Endothelial cell (in vitro differentiated cells): ENCODE measurements around the gene RAPSN. TPM values are rescaled to one million over a fixed set of nuclear protein-coding genes. Genes with fewer than 3 reads are reported as not detected.
A peak's percentile ranks its signal among the peaks of the same experiment; 100 is the strongest.

Experiments used
- DNase-seq: peaks from one replicate; pipeline ENCODE4 v3.0.0; 2021; ENCODE audit warnings: low spot score
- H3K27ac Mint-ChIP-seq: one replicate; pipeline ENCODE4 v1.8.0; 2021; ENCODE audit warnings: mixed read lengths, inconsistent platforms; ENCODE audit not compliant: unreplicated experiment
- H3K27me3 Mint-ChIP-seq: one replicate; pipeline ENCODE4 v1.8.0; 2021; ENCODE audit warnings: mild to moderate bottlenecking, moderate library complexity, mixed read lengths, inconsistent platforms; ENCODE audit not compliant: unreplicated experiment
- H3K36me3 Mint-ChIP-seq: one replicate; pipeline ENCODE4 v1.8.0; 2021; ENCODE audit warnings: mild to moderate bottlenecking, low read depth, mixed read lengths, inconsistent platforms; ENCODE audit not compliant: unreplicated experiment
- H3K4me1 Mint-ChIP-seq: one replicate; pipeline ENCODE4 v1.8.0; 2021; ENCODE audit warnings: mild to moderate bottlenecking, mixed read lengths, inconsistent platforms; ENCODE audit not compliant: unreplicated experiment
- H3K4me3 Mint-ChIP-seq: one replicate; pipeline ENCODE4 v1.8.0; 2021; ENCODE audit warnings: mild to moderate bottlenecking, mixed read lengths, inconsistent platforms; ENCODE audit not compliant: unreplicated experiment
- H3K9me3 Mint-ChIP-seq: one replicate; pipeline ENCODE4 v1.8.0; 2021; ENCODE audit warnings: mixed read lengths, inconsistent platforms; ENCODE audit not compliant: unreplicated experiment
- CTCF ChIP-seq: fragments of 200-600 bp; sonication (generic); IDR thresholded peaks from one replicate; pipeline ENCODE4 v1.5.0; 2021; ENCODE audit warnings: antibody characterized with exemption; ENCODE audit not compliant: unreplicated experiment
- total RNA-seq: library from RNA; stranded (reverse); fragmentation: NEBNext Ultra II Directional; extraction: Animal tissue kit (Norgen Biotek cat#: 25700); gene quantifications from one replicate; pipeline ENCODE4 v1.2.1, GENCODE V29; 2021; ENCODE audit not compliant: unreplicated experiment

The RAPSN gene
- total RNA-seq, 1 donor from 2014 or later: 0.95 TPM

DNA sequence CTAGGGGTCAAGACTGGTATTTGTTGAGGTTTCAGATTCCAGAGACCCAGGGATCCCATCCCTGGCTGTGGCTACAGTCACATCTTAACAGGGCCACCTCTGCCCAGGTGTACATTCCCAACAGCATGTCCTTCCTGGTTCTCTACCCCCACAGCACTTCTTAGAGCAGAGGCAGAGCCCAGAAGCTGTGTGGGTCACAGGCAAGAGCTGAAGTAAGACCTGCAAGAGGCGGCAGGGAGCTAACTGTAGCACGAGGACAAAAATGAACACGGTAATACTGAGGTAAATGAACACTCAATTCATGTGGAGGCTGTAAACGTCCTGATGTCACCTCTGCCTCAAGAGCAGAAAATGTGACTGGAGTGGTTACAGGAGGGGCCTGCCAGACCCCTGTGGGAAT is 21.7 kb upstream of the RAPSN start:
- no peak for DNase-seq
- no peaks in the 10 kb centered on the region for H3K9me3 Mint-ChIP-seq
- no peak overlapping the region for H3K27ac Mint-ChIP-seq
- peaks cover 39% of the 10 kb centered on the region for H3K4me1 Mint-ChIP-seq
- H3K27me3 Mint-ChIP-seq: peaks cover 3% of the 10 kb centered on the region
- peaks cover 57% of the 10 kb centered on the region for H3K36me3 Mint-ChIP-seq
- H3K4me3 Mint-ChIP-seq: no peak overlapping the region
- no peak for TF ChIP-seq CTCF

GRCh38 chr11:47469361-47470179 is 20.6 kb upstream of the RAPSN start:
- TF ChIP-seq CTCF: no peak
- H3K4me3 Mint-ChIP-seq: no peak overlapping the region
- H3K27me3 Mint-ChIP-seq: peaks cover 7% of the 10 kb centered on the region
- no peaks in the 10 kb centered on the region for H3K9me3 Mint-ChIP-seq
- no peak for DNase-seq
- peak overlapping the region; percentile 78 for H3K27ac Mint-ChIP-seq
- H3K36me3 Mint-ChIP-seq: peaks cover 51% of the 10 kb centered on the region
- peaks cover 47% of the 10 kb centered on the region for H3K4me1 Mint-ChIP-seq

GRCh38 chr11:47468598-47469214 is 19.8 kb upstream of the RAPSN start:
- H3K4me3 Mint-ChIP-seq: peak overlapping the region; percentile 16
- H3K36me3 Mint-ChIP-seq: peaks cover 45% of the 10 kb centered on the region

DNA sequence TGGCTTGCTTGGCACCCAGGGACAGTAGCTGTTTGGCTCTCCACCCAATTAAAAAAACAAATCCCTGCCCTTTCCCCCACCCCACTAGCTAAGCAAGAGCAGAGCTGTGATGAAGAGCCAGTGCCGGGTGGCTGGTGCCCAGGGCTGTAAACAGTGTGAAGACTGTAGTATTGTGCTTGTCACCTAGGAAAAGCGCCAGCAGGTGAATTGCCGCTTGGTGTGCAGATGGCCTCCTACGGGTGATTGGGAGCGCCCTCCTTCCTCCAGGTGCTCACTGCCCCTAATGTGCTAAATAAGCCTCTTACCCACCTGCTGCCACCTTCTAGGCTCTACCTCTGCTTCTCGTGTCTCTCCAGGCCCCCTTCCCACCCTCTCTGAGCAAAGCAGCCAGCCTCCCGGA is 18.4 kb upstream of the RAPSN start:
- Mint-ChIP-seq H3K36me3 (peaks cover 32% of the 10 kb centered on the region), H3K27ac (peak overlapping the region; percentile 90), H3K9me3 (no peaks in the 10 kb centered on the region), H3K4me1 (peaks cover 47% of the 10 kb centered on the region), H3K27me3 (peaks cover 11% of the 10 kb centered on the region), H3K4me3 (peak overlapping the region; percentile 12)
- TF ChIP-seq CTCF: no peak
- DNase-seq: no peak

More at GRCh38 chr11:47468598-47469214, 19.8 kb upstream of the RAPSN start:
- DNase-seq: no peak
- no peaks in the 10 kb centered on the region for H3K9me3 Mint-ChIP-seq
- H3K27ac Mint-ChIP-seq: peak overlapping the region; percentile 37
- TF ChIP-seq CTCF: no peak
- H3K27me3 Mint-ChIP-seq: peaks cover 11% of the 10 kb centered on the region
- H3K4me1 Mint-ChIP-seq: peaks cover 47% of the 10 kb centered on the region
